GM19351 (cell line): Measurements from ENCODE around the gene ALX4.

ENCODE experiments used
- ATAC-seq: cut with Tn5 transposase; IDR thresholded peaks from one replicate; pipeline ENCODE4 v1.9.1; 2021; ENCODE audit warnings: mild to moderate bottlenecking, moderate library complexity; ENCODE audit not compliant: unreplicated experiment

Gene ALX4

DNA sequence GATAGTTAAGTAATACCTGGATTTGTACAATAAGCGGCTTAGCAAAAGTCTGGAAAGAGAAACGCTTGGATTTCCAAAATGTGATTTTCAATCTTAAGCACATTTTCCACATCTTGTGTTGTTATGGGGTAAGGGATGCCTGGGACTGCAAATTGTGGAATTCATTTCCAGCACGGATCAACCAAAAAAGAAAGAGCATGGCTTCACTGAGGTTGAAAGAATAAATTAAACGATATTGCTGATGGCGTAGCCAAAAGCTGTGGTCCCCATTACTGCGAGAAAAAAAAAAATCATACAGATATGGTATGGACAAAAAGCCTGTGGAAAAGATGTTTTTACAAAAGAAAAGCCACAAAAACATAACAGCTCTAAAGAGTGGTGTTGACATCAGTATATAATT lies 26.0 kb upstream of the ALX4 start:
- ATAC-seq = no peak

DNA sequence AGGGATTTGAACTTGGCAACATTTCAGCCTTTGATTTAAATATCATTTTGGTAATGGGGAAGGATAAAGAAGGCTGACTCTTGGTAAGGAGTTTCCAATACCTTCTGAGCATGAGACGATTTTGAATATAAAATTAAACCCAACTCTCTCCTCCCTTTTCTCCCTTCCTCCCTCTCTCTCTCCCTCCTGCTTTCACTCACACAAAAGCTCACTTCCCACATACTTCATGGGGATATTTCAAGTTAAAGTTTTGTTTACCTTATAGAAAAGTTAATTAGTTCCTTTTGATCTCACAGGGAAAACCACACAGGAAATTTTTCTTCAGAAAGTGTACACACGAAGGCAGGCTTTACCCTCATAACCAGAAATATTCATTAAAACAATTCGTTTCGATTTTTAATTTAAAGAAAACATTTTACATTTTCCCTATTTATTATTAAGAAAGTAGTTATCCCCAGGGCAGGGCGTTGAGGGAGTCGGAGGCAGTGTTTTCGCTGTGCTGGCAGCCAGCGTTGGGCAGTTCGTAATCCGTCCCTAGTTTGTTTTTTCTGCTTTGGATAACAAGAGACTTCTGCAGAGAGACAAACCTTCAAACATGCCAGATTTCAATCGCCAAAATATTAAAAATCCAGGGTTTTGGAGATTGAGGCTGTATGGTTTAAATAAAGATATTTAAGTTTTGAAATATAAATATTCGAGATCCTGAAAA lies 25.3 kb upstream of the ALX4 start:
- no peak for ATAC-seq

DNA sequence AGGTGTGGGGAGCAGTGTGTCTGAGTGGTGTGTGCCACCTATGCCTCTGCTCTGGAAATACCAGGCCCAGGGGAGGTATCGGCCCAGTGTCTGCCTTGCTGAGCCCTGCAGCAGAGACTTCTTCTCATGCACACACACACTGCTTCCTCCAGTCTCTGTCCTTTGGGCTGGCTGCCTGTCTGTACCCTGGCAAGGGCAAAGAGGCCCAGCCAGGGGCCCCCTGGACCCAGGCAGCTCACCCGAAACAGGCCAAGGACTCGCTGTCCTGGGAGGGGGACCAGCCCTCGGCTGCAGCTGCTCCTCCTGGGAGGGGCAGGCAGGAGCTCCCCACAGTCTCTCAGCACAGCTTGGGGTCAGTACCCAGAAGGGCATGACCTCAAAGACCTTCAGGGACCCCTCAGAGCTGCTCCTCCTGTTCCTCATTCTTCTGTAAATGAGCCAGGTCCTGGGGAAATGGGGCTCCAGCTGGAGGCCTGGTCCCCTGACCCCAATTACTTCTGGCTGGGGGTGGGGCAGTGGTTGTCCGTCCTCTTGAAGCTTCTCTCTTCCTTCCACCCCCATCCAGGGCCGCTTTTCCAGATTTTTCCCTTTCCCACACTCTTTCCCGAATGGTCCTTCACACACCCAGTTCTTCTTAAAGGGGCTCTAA lies 24.5 kb upstream of the ALX4 start:
- no peak for ATAC-seq

DNA sequence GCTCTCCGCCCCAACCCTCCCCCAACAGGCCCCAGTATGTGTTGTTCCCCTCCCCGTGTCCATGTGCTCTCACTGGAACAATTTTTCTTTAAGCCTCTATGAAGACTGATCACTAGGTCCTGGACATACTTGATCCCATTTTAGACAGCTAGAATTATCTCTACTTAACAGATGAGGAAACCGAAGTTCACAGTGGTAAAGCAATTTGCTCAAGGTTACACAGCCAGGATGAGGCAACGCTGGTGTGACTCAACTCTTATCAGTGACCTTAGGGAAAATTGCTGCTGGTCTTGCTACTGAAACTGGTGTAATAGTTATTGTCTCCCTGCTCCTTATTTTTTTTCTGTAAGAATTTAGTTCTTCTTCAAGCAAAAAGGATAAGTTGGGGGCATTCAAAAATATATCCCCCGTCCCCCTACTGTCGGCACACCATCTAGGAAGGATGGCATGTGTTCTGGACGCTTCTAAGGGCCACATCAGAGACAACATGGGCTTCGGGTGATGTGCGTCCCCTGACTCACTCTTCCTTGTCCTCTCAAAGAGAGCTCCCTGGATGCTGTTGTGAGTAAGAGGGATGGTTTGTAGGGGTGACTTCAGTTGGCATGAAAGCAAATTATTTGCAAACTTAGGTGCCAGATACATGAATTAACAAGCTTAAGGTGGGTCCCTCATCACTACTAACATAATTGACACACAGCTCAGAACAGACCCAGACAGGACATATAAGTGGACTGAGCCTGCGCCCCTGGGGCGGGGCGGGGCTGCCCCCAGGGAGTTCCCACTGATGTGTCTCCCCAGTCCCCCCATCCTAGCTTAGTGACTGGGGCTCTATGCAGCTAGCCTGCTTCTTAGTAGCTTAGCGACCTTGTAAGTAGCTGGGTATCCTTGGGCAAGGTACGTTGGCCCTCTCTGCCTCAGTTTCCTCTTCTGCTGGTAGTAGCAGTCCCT lies 23.6 kb upstream of the ALX4 start:
- no peak for ATAC-seq

DNA sequence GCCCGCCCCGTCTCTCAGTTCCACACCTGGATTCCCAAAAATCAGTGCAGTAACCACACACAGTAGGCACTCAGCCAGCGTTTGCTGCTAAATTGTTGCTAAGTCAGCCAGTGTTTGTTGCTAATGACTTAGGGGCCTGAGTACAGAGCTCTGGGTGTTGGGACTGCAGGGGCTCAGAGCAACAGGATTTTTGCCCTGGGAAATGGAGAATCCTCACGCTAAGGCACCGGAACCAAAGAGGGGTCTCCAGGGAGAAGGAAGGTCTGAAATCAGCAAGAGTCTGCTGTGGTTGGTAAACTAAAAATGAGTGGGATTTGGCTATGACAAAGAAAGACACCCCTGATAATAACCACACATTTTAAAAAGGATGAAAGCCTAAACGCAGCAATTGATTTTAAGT lies 22.7 kb upstream of the ALX4 start:
- no peak for ATAC-seq

DNA sequence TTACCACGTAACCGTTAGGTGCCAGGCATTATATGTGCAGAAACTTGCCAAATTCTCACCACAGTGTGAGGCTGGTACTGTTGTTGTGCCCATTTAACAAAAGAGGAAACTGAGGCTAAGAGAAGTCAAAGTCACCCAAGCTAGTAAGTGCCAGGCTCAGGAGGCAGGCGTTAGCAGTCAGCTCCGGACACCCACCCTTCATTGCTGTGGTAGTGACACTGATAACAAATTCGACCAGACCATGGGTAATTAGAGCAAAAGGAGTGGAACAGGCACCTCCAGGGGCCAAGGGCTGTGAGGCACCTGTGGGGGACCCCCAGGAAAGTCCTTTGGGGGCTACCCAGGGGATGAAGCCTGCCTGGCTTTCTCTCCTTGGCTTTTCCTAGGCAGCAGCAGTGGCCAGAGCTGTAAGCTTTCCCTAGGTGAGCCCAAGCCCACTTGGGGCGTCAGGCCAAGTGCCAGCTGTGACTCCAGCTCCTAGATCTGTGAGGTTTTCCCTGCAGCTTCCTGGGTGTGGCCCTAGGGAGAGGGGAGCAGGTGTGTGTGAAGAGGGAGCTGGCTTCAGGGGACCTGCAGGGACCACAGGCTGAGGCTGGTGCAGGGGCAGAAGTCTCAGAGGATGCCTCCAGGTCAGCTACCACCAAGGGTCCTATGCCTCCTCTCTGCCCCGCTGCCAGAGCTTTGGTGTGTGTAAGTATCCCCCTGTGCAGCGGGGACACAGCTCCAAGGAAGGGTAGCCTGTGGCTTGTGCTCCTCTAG lies 19.7 kb upstream of the ALX4 start:
- ATAC-seq = no peak

DNA sequence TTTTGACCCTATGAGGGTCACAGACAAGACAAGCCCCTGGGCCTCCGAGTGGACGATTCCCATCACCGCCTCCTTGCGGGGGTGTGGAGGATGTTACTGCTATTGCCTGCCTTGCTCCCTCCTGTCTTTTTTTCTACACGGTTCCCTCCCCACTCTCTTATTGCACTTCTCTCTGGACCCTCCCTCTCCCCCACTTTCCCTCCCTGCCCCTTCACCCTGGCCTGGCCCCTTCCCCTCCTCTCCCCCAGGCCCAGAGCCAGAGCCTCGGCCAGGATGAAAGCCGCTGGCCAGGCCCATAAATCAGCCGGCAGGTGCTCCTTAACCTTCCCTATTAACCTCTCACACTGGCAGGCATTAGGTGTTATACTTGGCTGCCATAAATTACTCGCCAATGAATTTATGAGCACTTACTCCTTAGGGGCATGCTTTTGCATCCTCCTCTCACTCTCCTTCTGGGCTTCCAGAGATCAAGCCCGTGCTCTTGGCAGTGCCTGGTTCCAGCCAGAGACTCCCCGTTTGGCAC lies 18.3 kb upstream of the ALX4 start:
- no peak for ATAC-seq

DNA sequence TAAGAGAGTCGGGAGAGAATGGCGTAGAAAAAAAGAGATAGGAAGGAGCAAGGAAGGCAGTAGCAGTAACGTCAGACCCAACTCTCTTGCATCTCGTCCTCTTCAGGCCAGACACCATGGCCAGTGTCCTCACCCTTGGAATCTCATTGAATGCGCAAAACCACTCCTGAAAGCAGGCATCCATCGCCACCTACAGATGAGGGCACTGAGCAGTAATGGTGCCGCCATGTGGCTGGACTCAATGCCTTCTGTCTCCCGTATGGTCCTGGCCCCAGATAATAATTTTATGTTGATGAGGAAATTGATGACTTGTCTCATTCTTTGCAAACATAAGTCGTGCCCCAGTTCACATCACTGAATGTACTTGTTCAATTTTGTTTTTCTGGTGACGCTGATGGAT lies 17.8 kb upstream of the ALX4 start:
- ATAC-seq = no peak

DNA sequence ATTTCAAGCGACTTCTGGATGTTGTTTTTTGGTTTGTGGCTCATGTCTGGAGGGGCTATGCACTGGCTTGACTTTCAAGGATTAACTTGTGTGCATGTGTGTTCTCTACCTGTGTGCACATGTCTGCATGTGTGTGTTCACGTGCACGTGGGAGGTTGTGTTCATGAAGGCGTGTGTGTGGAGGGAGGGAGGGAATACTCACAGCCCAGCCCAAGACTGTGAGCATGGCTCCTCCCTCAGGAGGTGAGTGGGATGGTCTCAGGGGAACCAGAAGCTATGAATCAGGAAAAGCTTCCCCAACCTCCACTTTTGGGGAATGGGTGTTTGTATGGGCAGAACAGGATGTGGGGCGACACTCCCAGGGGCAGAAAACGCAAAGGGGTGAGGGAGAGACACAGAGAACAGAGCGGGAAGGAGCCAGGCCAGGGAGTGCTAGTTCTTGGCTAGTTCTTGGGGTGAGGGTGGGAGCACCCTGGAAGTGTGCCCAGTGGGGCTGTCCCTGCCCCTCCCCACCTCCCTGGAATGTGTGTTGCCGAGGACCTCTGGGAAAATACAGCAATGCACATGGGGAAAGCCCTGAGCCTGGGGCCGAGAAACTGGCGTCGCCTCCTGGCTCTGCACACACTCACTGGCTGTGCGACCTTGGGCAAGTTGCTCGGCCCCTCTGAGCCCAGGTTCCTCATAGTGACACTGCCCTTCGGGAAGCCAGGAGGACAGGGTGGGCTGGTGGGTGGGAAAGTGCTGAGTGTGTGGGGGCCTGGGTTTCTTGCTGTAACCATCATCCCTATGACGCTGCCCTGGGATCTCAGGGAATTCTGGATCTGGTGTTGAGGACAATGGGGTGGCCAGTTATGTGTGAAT lies 16.9 kb upstream of the ALX4 start:
- no peak for ATAC-seq

DNA sequence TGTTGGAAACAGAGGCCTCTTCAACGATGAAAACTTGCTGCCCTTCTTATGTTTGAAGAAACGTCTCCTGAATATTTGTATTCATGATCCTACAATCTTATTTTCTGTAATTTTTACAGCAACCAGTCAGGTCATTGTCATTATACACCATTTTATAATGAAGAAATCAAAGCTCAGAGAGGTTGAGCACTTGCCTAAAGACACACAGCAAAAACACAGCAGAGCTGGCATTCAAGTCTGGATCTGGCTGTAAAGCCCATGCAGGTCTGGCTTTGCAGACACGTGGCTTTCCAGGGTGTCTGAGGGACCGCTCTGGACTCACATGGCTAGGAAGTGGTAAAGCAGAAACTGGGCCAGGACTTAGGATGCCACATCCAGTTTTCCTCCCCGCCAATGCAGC lies 15.8 kb upstream of the ALX4 start:
- ATAC-seq = no peak

DNA sequence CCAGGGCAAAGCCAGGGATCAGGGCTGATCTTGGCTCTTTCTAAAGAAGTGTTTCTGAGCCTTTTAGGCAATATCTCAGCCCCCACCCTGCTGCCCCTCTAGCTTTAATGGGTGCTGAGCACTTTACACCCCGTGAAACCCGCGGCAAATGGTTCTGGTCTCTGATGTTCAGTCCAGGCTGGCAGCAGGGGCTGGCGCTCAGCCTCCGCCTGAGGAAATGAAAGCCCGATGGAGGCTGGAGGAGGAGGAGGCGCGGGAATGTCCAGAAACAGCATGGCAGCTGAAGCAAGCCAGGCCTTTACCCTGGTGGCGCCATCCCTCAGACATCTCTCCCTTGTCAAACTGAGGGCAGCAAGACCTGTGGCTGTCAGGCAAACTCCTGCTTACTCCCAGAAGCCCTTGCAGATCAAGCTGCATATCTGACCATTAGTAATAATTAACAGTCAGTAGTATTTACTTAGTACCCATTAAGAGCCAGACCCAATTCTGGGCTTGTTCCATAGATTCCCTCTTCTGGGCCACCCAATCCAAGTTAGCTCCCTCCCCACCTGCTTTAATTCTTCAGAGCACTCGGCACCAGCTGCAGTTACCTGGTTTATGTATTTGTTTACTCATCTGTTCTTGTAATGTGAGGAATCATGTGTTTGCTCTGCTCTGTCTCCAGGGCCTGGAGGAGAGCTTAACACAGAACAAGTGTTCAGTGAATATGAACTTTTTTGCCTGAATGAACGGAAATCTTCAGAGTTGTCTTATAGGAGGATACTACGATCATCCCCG lies 15.0 kb upstream of the ALX4 start:
- ATAC-seq = no peak

DNA sequence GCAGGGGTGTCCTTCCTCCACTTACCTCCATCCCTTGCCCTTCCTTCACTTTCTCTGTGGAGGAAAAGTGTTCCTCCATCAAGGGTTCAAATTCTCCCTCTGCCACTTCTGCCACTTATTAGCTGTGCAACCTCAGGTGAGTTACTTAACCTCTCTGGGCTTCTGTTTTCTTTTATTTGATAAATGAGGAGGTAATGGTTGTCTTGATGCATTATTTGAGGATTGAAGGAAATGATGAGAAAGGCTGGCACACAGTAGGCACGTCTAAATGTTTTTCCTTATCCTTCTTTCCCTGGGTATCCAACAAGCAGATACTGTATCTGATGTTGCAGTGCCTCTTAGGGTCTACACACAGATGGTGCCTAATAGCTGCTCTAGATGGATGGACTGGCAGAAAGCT lies 14.3 kb upstream of the ALX4 start:
- no peak for ATAC-seq

DNA sequence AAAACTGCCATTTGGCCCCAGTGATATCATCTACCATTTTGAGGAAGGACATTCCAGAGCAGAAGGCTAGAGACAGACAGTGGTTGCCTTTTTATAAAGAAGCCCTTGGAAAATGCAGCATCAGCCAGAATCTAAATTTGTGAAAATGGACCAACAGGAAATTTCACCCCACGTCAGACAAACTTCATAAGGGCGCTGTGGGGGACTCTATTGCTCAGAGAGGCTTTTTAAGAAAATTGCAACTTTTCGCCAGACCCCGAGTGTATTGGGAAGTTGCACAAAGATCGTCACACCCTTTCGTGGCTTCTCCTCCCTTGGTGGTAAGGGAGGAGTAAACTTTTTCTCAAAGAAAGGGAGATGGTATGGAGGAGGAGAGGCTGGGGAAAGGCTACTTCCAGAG lies 12.3 kb upstream of the ALX4 start:
- no peak for ATAC-seq

DNA sequence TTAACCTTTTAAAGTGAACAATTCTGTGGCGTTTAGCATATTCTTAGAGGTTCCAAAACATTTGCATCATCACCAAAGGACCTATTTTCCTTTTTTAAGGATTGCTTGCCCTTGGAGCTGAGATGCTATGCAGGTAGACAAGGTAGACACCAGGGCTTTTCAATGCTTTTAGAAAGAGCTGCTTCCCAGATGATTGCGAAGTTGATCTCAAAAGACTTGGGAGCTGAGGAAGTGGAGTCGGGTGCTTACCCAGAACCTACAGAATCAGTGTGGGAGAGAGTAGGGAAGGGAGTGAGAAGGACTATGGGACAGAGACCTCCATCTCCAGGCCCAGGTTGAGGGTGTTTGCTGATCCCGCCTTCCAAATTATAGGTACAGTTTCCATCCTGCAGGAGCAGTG lies 11.1 kb upstream of the ALX4 start:
- no peak for ATAC-seq

DNA sequence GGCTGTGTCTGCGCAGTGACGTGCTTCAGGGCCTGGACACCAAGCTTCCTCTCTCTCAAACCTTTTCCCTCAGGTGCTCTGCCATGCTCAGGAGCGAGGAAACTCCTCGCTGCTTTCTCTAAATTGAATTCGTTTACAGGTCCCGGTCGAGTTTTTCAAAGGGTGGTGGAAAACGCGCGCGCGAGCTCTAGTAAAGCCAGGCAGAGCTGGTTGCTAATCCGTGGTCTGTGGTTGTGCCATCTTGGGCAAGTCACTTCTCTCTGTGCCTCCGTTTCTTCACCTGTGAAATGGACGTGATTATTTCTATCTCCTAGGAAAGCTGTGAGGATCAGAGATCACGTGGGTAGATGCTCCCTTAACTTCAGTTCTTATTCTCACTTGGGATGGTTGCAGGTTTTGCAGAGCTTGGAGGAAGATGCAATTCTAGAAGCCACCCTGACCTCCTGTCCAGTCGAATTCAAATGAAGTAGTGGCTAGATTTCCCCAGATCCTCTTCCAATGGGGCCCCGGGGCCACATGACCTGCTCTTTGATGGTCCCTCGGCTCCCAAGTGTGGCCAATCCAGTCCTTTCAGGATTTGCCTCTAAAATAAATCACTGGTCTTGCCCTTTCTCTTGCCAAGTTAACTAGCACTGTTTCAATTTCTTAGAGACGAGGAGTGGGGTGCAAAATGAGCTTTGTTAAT lies 10.5 kb upstream of the ALX4 start:
- no peak for ATAC-seq

DNA sequence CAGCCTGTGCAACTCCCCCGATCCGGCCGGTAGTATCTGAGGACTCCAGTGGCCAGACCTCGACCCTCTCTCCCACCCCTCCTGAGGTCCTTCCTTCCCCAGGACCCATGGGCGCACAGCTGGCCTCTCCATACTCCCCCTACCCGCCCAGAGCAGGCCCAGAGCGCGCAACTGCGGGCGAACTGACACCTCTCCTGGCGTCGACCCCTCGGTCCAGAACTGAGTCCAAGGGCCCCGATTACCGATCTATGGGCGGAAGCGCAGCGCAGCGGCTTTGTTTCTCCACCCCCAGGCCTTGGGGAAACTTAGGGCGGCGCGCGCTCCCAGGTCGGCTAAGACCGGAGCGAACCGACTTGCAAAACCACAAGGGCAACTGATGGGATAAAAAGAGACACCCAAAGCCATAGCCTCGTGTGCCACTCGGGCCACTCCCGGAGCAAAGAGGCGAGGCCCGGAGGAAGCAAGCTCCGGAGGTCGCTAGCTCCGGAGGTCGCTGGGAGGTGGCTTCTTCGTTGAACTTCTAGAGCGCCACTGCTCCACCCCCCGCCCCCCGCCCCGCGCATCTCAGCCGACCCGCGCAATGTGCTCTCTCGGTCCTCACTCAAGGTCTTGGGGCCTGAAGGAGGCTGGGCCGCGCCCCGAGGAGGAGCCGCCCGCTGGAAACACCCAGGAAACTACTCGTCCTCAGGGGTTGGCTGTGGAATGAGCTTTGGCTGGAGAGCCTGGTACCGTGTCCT lies 9.8 kb upstream of the ALX4 start:
- no peak for ATAC-seq

DNA sequence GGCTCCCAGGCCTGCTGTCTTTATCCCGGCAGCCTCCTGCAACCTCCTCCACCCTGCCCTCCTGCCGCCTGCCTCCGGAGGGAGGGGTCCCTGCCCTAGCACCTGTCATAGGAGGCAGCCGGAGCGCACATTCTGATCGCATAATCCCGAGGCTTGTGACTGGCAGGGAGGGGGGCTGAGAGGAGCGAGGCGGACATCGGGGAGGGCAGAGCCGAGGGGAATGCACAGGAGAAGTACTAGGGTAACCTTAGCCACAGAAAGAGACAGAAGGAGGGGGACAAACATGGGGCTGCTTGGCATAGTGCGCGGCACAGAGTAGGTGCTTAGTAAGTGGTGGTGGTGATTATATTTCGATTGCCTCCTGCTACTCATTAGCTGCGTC lies 9.2 kb upstream of the ALX4 start:
- no peak for ATAC-seq

DNA sequence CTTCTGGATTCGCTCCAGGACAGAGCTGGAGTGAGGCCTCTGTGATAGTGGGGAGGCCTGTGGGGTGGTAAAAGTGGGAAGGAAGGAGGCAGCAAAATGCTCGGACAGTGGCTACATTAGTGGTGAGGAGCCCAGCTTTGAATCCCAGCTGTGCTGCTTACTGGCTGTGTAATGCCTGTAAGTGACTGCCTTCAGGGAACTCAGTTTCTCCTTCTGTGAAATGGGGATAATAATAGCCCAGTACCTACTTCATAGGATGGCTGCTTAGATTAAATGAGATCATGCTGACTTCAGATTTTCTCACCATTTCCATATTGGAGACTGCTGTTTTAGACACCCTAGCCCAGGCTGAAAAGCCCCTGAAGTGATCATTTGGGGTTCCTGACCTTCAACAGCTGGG lies 8.4 kb upstream of the ALX4 start:
- ATAC-seq = no peak
